CD4-positive, alpha-beta T cell (primary cell): Measurements from ENCODE around the gene DCLK1. TPM values are rescaled to one million over a fixed set of nuclear protein-coding genes. Genes with fewer than 3 reads are reported as not detected.

Experiments used
- ATAC-seq: fragments of 200-7000 bp; cut with Tn5 transposase; one replicate; pipeline ENCODE4 v1.10.0; 2022; ENCODE audit warnings: mild to moderate bottlenecking; ENCODE audit not compliant: poor library complexity
- CTCF ChIA-PET: fragments of 350-600 bp; sonication (Branson Sonifier 250); formaldehyde crosslinking; loops from one replicate; lab custom pipeline; 2021; ENCODE audit warnings: antibody characterized with exemption, inconsistent platforms; lab: Charles Lee
- POLR2A ChIA-PET: fragments of 350-600 bp; sonication (Branson Sonifier 250); formaldehyde crosslinking; loops from one replicate; lab custom pipeline; 2021; ENCODE audit warnings: antibody characterized with exemption, inconsistent platforms; lab: Charles Lee
- DNase-seq, 14 experiments: peaks; one replicate each; pipeline ENCODE4 v3.0.0-alpha.2; 2013 to 2020; ENCODE audit warnings: mixed read lengths in 2 of 14
- H3K27ac ChIP-seq, 2 donors: one replicate each; pipeline versions ENCODE4 v1.5.1 to v1.7.0; 2013; ENCODE audit warnings: low read length in 2 of 2, low read depth in 1 of 2, mild to moderate bottlenecking in 1 of 2
- H3K27me3 ChIP-seq, 2 experiments: 1 replicate in 1 of 2; 2 replicates in 1 of 2; pipeline versions ENCODE4 v1.6.1 to v1.7.0; 2013; ENCODE audit warnings: low read length in 2 of 2, control low read depth in 1 of 2, mild to moderate bottlenecking in 1 of 2, moderate library complexity in 1 of 2; ENCODE audit not compliant: insufficient read depth in 2 of 2, control insufficient read depth in 1 of 2
- H3K36me3 ChIP-seq: one replicate; pipeline ENCODE4 v1.6.1; 2013; ENCODE audit warnings: low read length, control low read depth; ENCODE audit not compliant: insufficient read depth
- H3K4me1 ChIP-seq: one replicate; pipeline ENCODE4 v1.6.1; 2013; ENCODE audit warnings: low read length, control low read depth; ENCODE audit not compliant: insufficient read depth
- H3K4me3 ChIP-seq: one replicate; pipeline ENCODE4 v1.5.1; 2013; ENCODE audit warnings: mild to moderate bottlenecking, low read length, moderate library complexity
- H3K9me3 ChIP-seq, 2 experiments: 1 replicate in 1 of 2; 2 replicates in 1 of 2; pipeline versions ENCODE4 v1.6.1 to v1.7.0; 2013; ENCODE audit warnings: low read length in 2 of 2, mild to moderate bottlenecking in 2 of 2, control low read depth in 1 of 2, moderate library complexity in 1 of 2; ENCODE audit not compliant: control insufficient read depth in 1 of 2, insufficient read depth in 1 of 2
- H3K27ac Mint-ChIP-seq: one replicate; pipeline ENCODE4 v1.8.0; 2020; ENCODE audit warnings: mixed read lengths
- H3K27me3 Mint-ChIP-seq: one replicate; pipeline ENCODE4 v1.8.0; 2021; ENCODE audit warnings: mixed read lengths
- H3K36me3 Mint-ChIP-seq: one replicate; pipeline ENCODE4 v1.8.0; 2021; ENCODE audit warnings: low read depth, mixed read lengths
- H3K4me1 Mint-ChIP-seq: one replicate; pipeline ENCODE4 v1.8.0; 2021; ENCODE audit warnings: low read depth, mixed read lengths
- H3K4me3 Mint-ChIP-seq: one replicate; pipeline ENCODE4 v1.8.0; 2020; ENCODE audit warnings: mild to moderate bottlenecking, mixed read lengths
- H3K9me3 Mint-ChIP-seq: one replicate; pipeline ENCODE4 v1.8.0; 2020; ENCODE audit warnings: mixed read lengths
- CTCF ChIP-seq: fragments of 200-600 bp; IDR thresholded peaks from one replicate; pipeline ENCODE4 v1.8.0; 2022; ENCODE audit warnings: antibody characterized with exemption, mild to moderate bottlenecking
- intact Hi-C, 2 experiments: fragments of 100-400 bp; cut with DNase I in 1 of 2; cut with micrococcal nuclease in 1 of 2; formaldehyde crosslinking; loops; one replicate each; pipeline versions ENCODE4 v1.15.1 to v1.9.0; 2023 to 2025; cut with DNase I, micrococcal nuclease
- total RNA-seq, 174 experiments: library from RNA in 2 of 174; stranded (reverse) in 2 of 174; gene quantifications; one replicate each; pipeline ENCODE4 v1.2.3 and lab custom pipeline; 2021 to 2026

The DCLK1 gene
- total RNA-seq, 2 experiments from 2014 or later, result not detected

- Histone ChIP-seq H3K4me1 (no peaks in the 10 kb centered on the region), H3K4me3 (no peak overlapping the region), H3K9me3 (peaks cover 0 to 9% of the 10 kb centered on the region in 2 experiments), H3K36me3 (no peaks in the 10 kb centered on the region), H3K27me3 (no peaks in the 10 kb centered on the region), H3K27ac (no peak overlapping the region)
- Mint-ChIP-seq H3K4me3 (no peak overlapping the region), H3K9me3 (no peaks in the 10 kb centered on the region), H3K27ac (no peak overlapping the region), H3K27me3 (peaks cover 3% of the 10 kb centered on the region), H3K36me3 (no peaks in the 10 kb centered on the region), H3K4me1 (no peaks in the 10 kb centered on the region)
- CTCF ChIA-PET, result no interaction called here
- no peak for DNase-seq
- POLR2A ChIA-PET, result no interaction called here
- intact Hi-C loops, result no loop called here
- no peak for TF ChIP-seq CTCF
- ATAC-seq, result no peak
Observed at GRCh38 chr13:35906636-35907035, 224.5 kb downstream of the DCLK1 start.

GRCh38 chr13:35903075-35903474, 228.1 kb downstream of the DCLK1 start:
- Histone ChIP-seq H3K4me1 (no peaks in the 10 kb centered on the region), H3K4me3 (no peak overlapping the region), H3K9me3 (peaks cover 0 to 5% of the 10 kb centered on the region in 2 experiments), H3K27me3 (no peaks in the 10 kb centered on the region), H3K27ac (no peak overlapping the region), H3K36me3 (no peaks in the 10 kb centered on the region)
- no peak for TF ChIP-seq CTCF
- intact Hi-C loops, result no loop called here
- ChIA-PET CTCF (no interaction called here), POLR2A (no interaction called here)
- DNase-seq (no peak), ATAC-seq (no peak)
- Mint-ChIP-seq H3K27ac (no peak overlapping the region), H3K4me1 (no peaks in the 10 kb centered on the region), H3K4me3 (no peak overlapping the region), H3K9me3 (no peaks in the 10 kb centered on the region), H3K27me3 (peaks cover 3% of the 10 kb centered on the region), H3K36me3 (no peaks in the 10 kb centered on the region)

GRCh38 chr13:35898041-35898440, 233.1 kb downstream of the DCLK1 start:
- CTCF ChIA-PET, result no interaction called here
- DNase-seq, result no peak
- no peak overlapping the region for H3K4me3 ChIP-seq
- TF ChIP-seq CTCF, result no peak
- POLR2A ChIA-PET, result no interaction called here
- H3K27me3 ChIP-seq, result no peaks in the 10 kb centered on the region
- Mint-ChIP-seq H3K4me1 (no peaks in the 10 kb centered on the region), H3K9me3 (no peaks in the 10 kb centered on the region), H3K36me3 (no peaks in the 10 kb centered on the region), H3K27me3 (no peaks in the 10 kb centered on the region), H3K27ac (no peak overlapping the region), H3K4me3 (no peak overlapping the region)
- no peaks in the 10 kb centered on the region for H3K36me3 ChIP-seq
- intact Hi-C loops, result no loop called here
- no peak overlapping the region for H3K27ac ChIP-seq
- H3K9me3 ChIP-seq, result peaks cover 0 to 6% of the 10 kb centered on the region in 2 experiments
- H3K4me1 ChIP-seq, result no peaks in the 10 kb centered on the region
- no peak for ATAC-seq
